K562 treated with DMSO at 1 percent for 24 hours (cell line): Measurements from ENCODE around the gene FAM217A. TPM values are rescaled to one million over a fixed set of nuclear protein-coding genes. Genes with fewer than 3 reads are reported as not detected.

Experiments used
- total RNA-seq: library from RNA; unstranded; fragments of 300-600 nt; gene quantifications from 2 replicates; pipeline ENCODE4 v1.2.3, GENCODE V29; 2022; ENCODE audit warnings: low read depth; ENCODE audit not compliant: insufficient read depth

The FAM217A gene, protein sequence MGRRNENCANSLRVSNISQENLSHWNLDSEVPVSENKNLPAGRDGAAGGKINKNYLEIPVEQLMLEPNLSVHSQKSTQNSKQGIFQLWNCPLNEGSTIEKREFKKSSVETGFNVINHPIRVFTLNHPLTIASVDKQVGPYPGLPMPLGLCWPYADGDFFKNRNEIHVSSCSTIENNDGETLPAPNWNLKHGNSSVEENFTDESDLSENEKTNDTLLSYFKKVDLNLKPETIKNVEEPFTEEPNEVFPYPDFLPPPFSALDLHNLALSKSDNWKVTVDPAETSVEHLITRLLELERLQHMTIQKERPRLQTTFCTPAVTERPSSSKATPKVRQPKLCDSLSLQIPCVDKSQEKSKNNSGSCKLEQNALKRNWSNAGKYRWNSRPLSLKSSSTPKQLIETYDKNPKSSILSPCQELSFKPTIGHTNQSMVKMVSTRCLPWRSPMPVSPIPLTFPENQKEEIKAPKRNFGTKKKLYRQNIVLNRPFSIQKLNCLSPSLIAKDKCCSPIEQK
- not detected in 2 replicates for total RNA-seq

DNA sequence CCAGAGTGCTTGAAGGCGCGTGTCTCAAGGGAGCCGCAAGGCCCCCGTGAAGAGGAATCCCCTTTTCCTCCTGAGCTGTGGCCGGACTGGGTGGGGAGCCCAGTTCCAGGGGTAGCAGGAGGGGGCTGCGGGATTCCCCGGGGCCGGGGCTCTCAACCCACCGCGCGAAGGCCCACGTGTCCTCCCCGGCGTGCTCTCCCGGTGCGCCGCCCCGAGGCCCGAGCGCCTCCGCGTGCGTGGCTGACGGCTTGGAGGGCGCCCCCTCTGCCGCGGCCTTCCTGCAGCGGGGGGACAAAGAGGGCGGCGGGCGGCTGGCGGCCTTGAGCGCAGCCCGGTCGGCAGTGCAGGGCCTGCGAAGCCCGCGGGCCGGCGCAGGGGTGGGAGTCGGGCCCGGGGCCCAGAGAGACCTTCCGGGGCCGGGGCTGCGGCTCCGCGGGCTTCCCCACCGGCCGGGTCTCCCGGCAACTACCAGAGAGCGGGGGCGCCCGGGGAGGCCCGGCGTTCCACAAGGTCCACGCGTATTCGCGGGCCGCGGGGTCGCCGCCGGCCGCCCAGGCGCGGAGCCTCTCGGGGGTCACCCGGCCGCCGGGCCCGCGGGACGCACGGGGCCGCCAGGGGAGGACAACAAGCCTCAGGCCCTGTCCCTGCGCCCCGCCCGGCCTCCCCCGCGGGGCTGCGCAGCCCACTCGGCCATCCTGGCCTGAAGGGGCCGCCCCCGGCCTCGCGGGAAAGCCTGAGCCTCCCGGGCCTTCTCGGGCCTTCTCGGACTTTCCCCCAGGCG is at the start of gene FAM217A:
FAM217A (minus strand) TSS at position 447 of the 781 bp plus-strand sequence. CDS start 1,723 bp downstream, outside the sequence.

Other genes starting within 250 kb of the FAM217A start
- 0.59 and 0.73 TPM in 2 replicates for gene FAM50B, start 229.8 kb downstream of the FAM217A start, total RNA-seq
- 63.5 and 74.3 TPM in 2 replicates for gene ECI2, start 56.4 kb upstream of the FAM217A start, total RNA-seq